ENCODE results near the gene TBX10. TPM values are rescaled to one million over a fixed set of nuclear protein-coding genes. Genes with fewer than 3 reads are reported as not detected.

The TBX10 gene
- total RNA-seq, 2 donors from 2014 or later, result not detected

- H3K27me3 Mint-ChIP-seq (ENCODE audit: insufficient read depth), result no peaks in the 10 kb centered on the region
- peaks cover 11% of the 10 kb centered on the region for H3K4me1 Mint-ChIP-seq
- no peaks in the 10 kb centered on the region for H3K9me3 Mint-ChIP-seq
- H3K27ac Mint-ChIP-seq, result no peak overlapping the region
- H3K9ac ChIP-seq (ENCODE audit: extremely low read depth, low read length, poor library complexity, severe bottlenecking), result no peak overlapping the region
- H3K36me3 Mint-ChIP-seq (ENCODE audit: low read depth), result peaks cover 31% of the 10 kb centered on the region
- DNase-seq, result no peak
- peaks cover 14% of the 10 kb centered on the region for H3K4me1 ChIP-seq (ENCODE audit: control insufficient read depth, insufficient read depth, low read length)
- TF ChIP-seq CTCF (conservative IDR thresholded peaks at IDR 0.05), result no peak
- H3K27ac ChIP-seq (ENCODE audit: low read depth, low read length), result no peak overlapping the region
- no peak overlapping the region for H3K4me3 Mint-ChIP-seq
- H3K27me3 ChIP-seq (ENCODE audit: control insufficient read depth, insufficient read depth, low read length, poor library complexity, severe bottlenecking), result no peaks in the 10 kb centered on the region
- no peak overlapping the region for H3K4me3 ChIP-seq (ENCODE audit: low read length)
- 95 to 96% methylated on average over 10 to 15 of the region's 15 CpGs for WGBS, 2 experiments (ENCODE audit: insufficient coverage in 1 of 2, insufficient read length in 1 of 2)
- H3K36me3 ChIP-seq (ENCODE audit: control insufficient read depth, insufficient read depth, low read length), result peaks cover 24% of the 10 kb centered on the region
- no peaks in the 10 kb centered on the region for H3K9me3 ChIP-seq (ENCODE audit: control insufficient read depth, low read length)
Observed at GRCh38 chr11:67610302-67610868, 29.2 kb downstream of the TBX10 start.

- Mint-ChIP-seq H3K9me3 (no peaks in the 10 kb centered on the region), H3K4me3 (no peak overlapping the region), H3K4me1 (peaks cover 18% of the 10 kb centered on the region), H3K36me3 (ENCODE audit: low read depth) (peaks cover 31% of the 10 kb centered on the region), H3K27me3 (ENCODE audit: insufficient read depth) (no peaks in the 10 kb centered on the region), H3K27ac (no peak overlapping the region)
- no peak for DNase-seq
- no peaks in the 10 kb centered on the region for H3K9me3 ChIP-seq (ENCODE audit: control insufficient read depth, low read length)
- 90 to 99% methylated on average over 5 to 9 of the region's 10 CpGs for WGBS, 2 experiments (ENCODE audit: insufficient coverage in 1 of 2, insufficient read length in 1 of 2)
- no peak overlapping the region for H3K27ac ChIP-seq (ENCODE audit: low read depth, low read length)
- H3K36me3 ChIP-seq (ENCODE audit: control insufficient read depth, insufficient read depth, low read length), result peaks cover 24% of the 10 kb centered on the region
- no peak overlapping the region for H3K9ac ChIP-seq (ENCODE audit: extremely low read depth, low read length, poor library complexity, severe bottlenecking)
- TF ChIP-seq CTCF (conservative IDR thresholded peaks at IDR 0.05), result no peak
- H3K4me3 ChIP-seq (ENCODE audit: low read length), result no peak overlapping the region
- peaks cover 14% of the 10 kb centered on the region for H3K4me1 ChIP-seq (ENCODE audit: control insufficient read depth, insufficient read depth, low read length)
- H3K27me3 ChIP-seq (ENCODE audit: control insufficient read depth, insufficient read depth, low read length, poor library complexity, severe bottlenecking), result no peaks in the 10 kb centered on the region
Observed at GRCh38 chr11:67609316-67609715, 30.2 kb downstream of the TBX10 start.

GRCh38 chr11:67608486-67608885 lies 31.1 kb downstream of the TBX10 start:
- TF ChIP-seq CTCF (conservative IDR thresholded peaks at IDR 0.05), result no peak

More at GRCh38 chr11:67608486-67608885, 31.1 kb downstream of the TBX10 start:
- H3K27me3 ChIP-seq (ENCODE audit: control insufficient read depth, insufficient read depth, low read length, poor library complexity, severe bottlenecking), result no peaks in the 10 kb centered on the region
- H3K4me1 ChIP-seq (ENCODE audit: control insufficient read depth, insufficient read depth, low read length), result peaks cover 14% of the 10 kb centered on the region
- H3K36me3 ChIP-seq (ENCODE audit: control insufficient read depth, insufficient read depth, low read length), result peaks cover 24% of the 10 kb centered on the region
- Mint-ChIP-seq H3K36me3 (ENCODE audit: low read depth) (peaks cover 31% of the 10 kb centered on the region), H3K4me3 (peak overlapping the region; percentile 72), H3K9me3 (no peaks in the 10 kb centered on the region), H3K27me3 (ENCODE audit: insufficient read depth) (no peaks in the 10 kb centered on the region), H3K4me1 (peaks cover 20% of the 10 kb centered on the region), H3K27ac (no peak overlapping the region)
- 92 to 100% methylated on average over 1 to 8 of the region's 8 CpGs for WGBS, 2 experiments (ENCODE audit: insufficient coverage in 1 of 2, insufficient read length in 1 of 2)
- DNase-seq, result no peak
- no peak overlapping the region for H3K4me3 ChIP-seq (ENCODE audit: low read length)
- H3K27ac ChIP-seq (ENCODE audit: low read depth, low read length), result no peak overlapping the region
- no peak overlapping the region for H3K9ac ChIP-seq (ENCODE audit: extremely low read depth, low read length, poor library complexity, severe bottlenecking)
- no peaks in the 10 kb centered on the region for H3K9me3 ChIP-seq (ENCODE audit: control insufficient read depth, low read length)

Data from endodermal cell (in vitro differentiated cells).